ENCODE measurements around the gene LRIG2.
"Not testable (repeated sequence)": the region's sequence is repeated elsewhere in the genome, so short reads cannot be mapped to it uniquely, and the experiment has no call there.

Gene LRIG2

DNA sequence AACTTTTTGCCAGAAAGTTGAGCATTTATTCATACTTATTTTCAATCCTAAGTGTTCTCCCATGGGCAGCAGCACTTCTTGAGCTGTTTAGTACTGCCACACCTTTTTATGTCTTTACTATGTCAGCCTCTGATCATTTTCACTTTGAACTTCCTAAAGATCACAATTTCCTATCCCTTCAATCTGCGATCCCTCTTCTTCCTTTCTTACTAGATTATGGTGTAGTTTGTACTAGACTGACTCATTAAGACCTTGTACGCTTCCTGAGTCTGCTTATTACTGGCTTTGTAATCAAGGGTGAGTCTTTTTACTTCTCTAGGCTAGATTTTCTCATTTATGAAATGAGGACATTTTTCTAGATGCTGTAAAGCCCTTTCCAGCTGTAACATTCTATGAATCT, 55.1 kb downstream of the LRIG2 start:
- no peak for DNase-seq

DNA sequence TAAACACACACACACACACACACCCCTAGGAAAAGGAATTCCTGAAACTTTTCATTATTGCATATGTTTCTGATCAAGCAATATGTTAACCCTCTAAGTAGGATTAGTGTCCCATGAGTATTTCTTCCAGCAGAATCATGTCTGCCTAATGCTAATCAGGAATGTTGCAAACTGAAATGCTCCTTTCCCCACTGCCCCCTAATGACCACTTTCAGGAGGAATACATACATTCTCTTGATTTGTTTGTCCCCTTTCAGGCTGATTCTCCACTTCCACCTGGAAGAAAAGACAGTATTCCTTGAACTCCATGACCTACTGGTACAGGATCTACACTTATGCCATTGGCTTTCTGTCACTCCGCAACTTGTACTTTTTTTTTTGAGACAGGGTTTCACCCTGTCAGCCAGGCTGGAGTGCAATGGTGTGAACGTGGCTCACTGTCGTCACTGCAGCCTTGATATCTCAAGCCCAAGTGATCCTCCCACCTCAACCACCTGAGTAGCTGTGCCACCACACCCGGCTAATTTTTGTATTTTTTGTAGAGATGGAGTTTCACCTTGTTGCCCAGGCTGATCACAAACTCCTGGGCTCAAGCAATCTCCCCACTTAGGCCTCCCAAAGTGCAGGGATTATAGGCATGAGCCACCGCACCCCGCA, 56.7 kb downstream of the LRIG2 start:
- DNase-seq: no peak

DNA sequence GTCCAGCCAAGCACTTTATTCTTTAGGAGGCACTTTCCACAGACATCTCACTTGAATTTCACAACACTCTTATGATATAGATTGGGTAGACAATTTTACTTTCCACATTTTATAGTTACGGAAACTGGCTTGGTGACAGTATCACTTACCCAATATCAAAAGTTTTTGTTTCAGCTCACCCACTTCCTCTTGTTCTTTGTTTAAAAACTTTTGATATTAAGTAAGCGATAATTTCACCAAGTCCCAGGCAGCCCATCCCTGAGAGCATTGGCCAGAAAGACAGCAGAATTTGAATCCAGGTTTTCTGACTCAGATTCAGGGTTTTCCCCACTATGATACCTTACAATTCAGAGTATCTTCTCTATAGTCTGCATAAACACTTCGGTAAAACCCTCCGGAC, 60.0 kb downstream of the LRIG2 start:
- DNase-seq: no peak

DNA sequence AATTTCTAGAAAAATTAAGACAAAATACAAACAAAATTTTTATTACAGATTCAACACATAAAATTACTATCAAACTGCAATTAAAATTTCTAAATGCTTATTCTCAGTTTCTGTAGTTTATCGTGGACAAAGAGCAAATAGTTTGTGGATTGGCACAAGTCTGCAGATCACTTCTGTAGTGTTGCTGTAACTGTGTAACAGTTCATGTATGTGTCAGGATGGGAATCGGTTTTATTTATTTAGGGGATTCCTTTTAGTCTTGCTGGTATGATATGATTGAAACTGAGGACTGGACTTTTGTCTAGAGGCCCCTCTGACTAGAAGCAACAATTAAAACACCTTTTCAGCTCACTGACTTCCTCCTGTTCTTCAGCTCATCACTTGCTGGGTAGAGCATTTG, 60.8 kb downstream of the LRIG2 start:
- no peak for DNase-seq

DNA sequence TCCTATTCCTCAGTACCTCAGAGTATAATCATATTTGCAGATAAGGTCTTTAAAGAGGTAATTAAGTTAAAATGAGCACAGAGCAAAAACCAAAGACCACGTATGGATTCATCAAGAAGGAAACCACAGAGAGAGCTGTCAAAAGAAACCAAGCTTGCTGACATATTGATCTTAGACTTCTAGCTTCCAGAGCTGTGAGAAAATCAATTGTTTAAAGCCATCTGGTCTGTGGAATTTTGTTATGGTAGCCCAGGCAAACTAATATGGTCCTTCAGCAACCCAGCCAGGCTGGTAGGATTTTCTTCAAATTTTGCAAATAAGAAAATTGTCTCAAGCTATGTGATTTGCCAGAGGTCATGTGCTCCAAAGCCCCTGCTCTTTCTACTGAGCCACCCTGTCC, 62.5 kb downstream of the LRIG2 start:
- no peak for DNase-seq

DNA sequence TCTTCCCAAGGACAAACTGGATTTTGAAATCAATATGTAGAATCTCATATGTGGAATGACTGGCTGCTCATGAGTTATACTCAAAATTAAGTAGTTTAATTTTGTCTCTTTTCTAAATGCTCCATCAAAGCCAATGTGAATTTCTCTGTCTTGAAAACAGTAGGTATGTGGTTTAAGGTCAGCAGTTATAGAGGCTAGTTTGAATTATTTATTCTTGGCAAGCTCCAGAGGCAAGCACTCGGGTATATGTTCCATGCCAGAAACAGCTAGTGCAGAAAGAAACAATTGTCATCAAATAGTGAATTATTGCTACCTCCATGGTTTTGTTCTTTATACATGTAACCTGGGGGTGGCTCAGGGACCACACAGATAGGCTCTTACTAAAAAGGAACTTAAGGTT, 63.5 kb downstream of the LRIG2 start:
- no peak for DNase-seq

DNA sequence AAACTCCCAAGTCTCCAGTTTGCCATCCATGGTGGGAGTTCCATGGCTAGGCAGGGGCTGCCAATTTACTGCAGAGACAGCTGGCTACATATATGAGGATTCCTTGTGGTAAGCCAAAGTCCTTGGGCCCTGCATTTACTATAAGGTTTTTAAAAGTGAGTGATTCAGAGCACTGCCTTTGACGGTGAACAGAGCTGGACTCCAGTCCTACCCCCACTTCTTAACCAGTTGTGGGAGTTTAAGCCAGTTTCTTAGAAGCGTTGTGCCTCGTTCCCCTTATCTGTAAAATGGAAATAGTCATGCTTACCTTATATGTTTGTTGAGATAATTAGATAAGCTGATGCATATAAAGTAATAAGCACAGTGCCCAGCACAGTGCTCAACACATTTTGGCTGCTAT, 64.6 kb downstream of the LRIG2 start:
- DNase-seq: no peak

DNA sequence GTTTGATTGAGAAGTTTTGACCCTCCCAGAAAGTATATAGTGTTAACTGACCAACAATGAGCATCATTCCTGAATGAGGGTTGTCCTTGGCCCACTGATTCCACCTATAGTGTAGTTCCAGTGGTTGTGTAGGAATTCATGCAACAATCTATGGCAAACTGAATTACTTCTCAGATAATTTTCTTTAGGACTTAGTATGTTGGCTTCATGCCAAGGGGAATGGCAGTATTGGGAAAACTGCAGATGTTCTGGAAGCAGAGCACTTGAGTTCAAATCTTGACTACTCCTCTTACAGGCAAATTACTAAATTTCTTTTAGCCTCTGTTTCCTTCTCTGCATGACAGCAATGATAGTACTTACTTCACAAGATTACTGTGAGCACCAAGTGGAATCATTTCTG, 65.8 kb downstream of the LRIG2 start:
- DNase-seq: no peak

DNA sequence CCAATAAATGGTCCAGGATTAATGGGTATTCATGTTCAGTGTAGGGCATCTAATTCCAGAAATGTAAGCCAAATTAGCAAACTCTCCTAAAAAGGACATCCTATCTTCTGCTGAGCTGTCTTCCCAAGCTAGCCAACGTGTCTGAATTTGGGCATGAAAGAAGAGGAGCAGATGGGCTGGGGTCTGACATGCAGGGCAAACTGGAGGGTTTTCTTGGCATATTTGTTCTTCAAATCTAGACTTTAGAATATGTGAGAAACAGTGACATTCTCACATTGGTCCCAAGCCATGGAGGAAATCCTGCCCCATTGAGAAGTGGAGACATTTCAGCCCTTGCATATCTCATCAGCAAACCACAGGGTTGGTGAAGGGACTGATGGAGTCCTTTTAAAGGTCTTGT, 67.2 kb downstream of the LRIG2 start:
- no peak for DNase-seq

DNA sequence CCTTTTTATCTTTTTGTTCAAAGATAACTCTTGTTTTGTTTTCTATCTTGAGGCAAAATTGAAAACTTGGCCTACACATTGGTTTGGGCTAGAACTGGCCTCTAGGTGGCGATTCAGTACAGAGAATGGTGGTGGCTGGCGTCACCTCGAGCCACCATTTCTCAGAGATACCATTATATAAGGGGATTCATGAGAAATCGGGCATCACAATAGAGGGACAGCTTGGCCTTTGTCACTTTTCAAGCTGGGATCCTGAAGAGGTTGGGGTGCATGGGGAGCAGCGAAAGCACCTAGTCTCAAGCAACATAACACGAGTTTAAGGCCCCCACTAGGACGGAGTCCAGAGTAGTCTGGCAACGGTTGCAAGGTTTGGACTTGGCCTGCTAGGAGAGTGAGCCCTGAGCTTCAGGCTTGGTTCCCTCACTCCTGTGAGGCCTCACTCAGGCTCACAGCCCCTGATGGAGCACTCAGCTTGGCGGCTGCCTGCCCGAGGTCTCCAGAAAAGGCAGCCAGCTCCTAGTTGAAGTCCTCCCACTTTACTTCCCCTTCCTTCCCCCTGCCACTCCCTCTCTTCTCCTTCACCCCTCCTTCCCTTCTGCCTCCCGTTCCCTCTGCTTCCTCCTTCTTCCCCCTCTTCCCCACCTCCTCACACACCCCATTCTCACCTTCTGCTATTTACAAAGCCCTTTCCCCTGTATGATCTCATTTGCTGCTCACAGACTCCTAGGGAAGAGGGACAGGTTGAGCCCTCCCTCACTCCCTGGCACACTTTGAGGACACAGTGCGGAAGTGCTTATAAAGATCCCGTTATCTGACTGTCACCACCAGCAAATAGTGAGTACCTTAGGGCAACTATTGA, 67.8 kb downstream of the LRIG2 start:
- peak; percentile 61 for DNase-seq

DNA sequence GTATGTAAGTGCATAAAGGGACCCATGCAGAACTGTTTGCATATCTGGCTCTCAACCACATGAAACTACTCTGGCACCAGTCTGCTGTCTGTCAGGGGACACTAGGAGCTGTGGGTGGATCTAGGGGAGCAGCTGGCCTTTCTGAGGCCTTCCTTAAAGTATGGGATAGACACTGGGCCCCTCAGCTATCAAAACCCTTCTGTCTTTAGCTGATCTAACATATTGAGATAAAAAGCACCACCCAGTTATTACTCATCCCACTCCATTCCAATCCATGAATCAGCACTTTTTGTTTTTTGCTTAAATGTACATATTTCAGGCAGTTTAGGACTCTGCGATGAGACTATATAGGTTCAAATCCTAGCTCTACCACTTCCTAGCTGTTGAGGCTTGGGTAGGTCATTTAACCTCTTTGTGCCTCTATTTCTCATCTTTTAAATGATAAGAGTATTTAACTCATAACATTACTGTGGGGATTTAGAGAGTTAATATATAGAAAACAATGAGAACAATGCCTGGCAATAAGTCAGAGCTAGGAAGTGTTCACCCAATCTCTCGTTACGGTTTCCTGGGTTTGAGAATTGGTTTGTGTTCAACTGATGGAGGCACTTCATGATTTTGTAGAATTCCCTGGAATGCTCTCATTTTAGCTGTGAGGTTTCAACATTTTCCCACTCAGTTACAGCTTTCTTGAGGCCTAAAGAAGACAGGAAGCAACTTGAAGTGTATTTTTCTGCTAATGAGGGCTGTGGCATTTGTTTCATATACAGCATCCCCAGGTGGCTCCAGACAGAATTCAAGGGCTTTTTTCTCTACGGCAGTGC, 68.9 kb downstream of the LRIG2 start:
- no peak for DNase-seq

DNA sequence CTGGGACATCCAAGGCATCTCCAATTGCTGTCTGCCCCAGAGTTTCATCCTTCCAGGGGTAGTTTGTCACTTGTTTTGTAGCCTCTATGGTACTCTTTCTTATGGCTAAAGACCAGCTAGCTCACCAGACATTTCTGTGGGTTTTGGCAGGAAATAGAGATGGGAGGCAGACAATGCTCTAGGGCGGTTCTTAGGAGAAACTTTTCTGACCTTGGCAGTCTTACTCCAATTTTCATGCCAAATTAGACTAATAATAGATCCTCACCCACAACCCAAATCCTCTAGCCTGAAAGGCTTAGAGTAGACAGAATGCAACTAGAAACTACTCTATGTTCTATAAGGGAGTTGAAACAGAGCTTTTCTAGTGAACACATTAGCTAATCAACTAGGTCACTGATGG, 69.8 kb downstream of the LRIG2 start:
- no peak for DNase-seq

DNA sequence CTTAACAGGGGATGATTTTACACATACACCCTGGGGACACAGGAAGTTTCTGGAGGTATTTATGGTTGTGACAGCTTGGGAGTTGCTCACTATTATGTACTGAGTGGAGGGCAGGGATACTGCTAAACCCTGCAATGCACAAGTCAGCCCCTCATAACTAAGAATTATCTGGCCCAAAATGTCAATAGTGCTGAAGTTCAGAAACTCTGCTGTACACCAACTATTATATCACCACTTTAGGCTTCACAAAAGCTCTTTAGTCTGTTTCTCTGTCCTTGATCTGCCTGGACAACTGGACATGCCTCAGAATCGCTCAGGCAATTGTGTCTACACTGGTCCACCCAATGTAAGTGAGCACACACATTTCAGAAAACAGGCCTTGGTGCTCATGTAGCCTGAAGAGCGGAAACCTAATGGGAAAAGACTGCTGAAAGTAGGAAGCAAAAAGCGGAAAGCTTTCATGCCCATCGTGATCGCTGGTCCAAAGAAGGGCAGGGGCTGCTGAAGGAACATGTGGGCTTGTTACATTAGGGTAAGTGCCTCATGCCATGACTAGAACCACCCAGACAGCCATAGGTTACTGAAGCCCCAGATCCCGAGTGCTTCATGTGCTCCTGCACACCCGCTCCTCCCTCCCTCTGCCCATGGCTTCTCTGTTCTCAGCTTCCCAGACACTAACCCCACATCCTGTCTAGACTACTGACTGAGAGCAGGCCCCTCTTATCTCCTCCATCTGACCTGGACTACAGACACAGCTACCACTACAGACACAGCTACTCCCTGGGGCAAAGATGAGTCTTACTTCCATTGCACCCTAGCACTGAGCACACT, 73.5 kb downstream of the LRIG2 start:
- no peak for DNase-seq

DNA sequence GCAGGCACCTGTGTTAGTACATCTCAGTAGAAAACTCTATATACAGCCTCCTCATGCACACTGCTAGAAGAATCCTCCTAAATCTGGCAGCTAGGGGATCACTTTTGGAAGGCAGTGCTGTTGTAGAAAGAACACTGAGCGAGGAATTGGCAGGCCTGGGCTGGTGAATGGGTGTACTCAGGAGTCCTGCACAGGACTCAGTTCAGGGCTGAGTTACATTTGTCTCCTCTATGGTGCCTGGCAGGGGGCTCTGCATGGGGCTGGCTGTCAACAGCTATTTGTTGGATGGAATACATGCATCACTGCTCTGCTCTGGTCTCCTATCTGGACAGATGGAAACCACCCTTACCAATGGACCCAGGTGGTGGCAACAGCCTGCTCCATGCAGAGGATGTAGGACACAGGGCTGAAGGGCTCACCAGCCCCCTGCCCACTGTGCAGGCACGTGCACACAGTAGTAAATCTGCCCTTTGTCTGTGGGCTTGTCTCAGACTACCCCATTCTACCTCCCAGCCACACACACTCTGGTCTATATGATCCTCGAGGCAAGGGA, 74.2 kb downstream of the LRIG2 start:
- no peak for DNase-seq

DNA sequence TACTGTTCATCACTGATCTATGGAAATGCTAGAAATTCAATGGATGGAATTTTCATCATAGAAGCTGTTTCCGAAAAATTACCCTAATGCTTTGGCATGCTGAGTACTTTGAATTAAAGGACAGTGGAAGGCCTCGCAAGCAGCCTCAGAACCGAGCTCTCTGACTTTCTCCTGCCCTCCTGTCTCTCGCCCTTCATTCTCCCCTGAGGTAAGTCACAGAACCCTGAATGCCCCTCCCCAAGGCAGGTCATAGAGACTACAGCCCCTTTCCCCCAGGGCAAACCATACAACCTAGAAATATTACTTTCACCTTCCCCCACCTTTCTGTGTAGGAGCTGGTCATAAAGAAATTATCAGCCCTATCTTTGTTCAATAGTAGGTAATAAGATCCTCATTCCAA, 74.8 kb downstream of the LRIG2 start:
- no peak for DNase-seq

DNA sequence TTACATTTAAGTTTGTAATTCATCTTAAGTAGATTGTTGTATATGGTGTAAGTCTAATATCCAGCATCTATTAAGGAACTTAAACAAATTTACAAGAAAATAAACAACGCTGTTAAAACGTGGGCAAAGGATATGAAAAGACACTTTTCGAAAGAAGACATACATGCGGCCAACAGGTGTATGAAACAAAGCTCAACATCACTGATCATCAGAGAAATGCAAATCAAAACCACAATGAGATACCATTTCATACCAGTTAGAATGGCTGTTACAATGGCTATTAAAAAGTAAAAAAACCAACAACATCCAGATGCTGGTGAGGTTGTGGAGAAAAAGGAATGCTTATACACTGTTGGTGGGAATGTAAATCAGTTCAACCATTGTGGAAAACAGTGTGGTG, 77.5 kb downstream of the LRIG2 start:
- DNase-seq: not testable (repeated sequence)

DNA sequence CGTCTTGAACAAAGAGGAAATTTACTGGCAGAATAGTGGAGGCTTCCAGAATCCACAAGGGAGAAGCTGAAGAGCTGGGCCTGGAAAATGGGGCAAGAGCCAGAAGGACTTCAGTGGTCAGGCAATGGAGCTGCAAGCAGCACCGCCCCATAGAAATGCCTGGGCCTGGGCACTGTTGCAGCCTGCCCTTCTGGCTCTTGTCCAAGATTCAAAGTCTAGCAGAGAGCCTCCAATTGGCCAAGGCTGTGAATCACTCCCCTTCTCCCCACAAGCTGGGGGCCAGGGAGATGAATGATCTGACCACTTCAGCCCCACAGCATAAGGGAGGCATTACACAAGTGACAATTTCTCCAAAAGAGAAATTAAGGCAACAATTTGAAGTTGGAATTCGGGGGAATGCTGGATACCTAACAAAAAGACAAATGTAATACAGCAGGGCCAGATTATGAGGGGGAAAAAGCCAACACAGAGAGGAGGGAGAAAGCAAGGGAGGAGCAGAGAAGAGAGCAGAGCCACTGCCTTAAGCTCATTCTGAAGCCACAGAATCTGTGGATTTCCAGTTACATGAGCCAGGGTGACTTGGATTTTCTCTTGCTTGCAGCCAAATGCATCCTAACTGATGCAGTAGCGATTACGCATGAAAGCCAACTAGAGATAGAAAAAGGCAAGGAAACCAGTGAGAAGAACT, 80.3 kb downstream of the LRIG2 start:
- no peak for DNase-seq

DNA sequence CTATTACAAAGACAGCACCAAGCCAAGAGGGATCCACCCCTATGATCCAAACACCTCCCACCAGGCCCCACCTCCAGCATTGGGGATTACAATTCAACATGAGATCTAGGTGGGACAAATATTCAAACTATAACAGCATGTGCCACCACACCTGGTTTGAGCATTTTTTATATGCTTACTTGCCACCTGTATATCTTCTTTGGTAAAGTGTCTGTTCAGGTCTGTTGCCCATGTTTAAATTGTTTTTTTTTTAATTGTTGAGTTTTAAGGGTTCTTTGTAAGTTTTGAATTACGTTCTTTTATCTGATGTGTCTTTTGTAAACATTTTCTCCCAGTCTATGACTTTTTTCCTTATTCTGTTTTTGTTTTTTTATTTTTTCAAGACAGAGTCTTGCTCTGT, 83.4 kb downstream of the LRIG2 start:
- no peak for DNase-seq

DNA sequence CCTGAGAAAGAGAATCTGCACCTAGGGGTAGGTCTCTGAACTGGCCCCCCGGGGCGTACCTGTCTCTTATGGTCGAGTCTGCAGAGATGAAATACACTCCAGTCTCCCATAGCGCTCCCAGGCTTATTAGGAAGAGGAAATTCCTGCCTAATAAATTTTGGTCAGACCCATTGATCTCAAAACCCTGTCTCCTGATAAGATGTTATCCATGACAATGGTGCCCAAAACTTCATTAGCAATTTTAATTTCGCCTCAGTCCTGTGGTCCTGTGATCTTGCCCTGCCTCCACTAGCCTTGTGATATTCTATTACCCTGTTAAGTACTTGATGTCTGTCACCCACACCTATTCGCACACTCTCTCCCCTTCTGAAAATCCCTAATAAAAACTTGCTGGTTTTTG, 85.7 kb downstream of the LRIG2 start:
- not testable (repeated sequence) for DNase-seq

DNA sequence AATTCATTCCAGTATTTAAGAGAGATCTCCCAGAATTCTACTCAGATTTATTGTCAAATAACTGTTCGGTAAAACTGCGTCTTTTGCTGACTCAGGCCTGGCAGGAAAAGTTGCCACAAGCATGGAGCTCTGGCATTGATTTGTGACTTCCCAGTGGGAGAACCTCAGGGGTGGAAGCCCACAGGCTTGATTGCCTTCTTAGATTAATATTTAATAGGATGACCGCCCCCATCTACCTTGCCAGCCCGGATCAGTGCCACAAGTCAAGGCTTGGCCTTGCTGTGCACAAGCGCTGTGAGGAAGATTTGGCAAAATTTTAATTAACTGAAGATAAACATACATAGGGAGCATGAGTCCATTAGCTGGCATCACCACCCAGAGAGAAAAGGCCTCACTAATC, 93.5 kb downstream of the LRIG2 start:
- no peak for DNase-seq

DNA sequence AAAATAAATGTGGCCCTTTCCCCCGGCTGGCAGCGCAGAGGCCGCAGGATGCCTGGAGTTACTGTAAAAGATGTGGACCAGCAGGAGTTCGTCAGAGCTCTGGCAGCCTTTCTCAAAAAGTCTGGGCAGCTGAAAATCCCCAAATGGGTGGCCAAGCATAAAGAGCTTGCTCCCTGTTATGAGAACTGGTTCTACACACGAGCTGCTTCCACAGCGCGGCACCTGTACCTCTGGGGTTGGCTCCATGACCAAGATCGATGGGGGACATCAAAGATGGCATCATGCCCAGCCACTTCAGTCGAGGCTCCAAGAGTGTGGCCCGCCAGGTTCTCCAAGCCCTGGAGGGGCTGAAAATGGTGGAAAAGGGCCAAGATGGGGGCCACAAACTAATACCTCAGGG, 95.9 kb downstream of the LRIG2 start:
- DNase-seq: no peak
